H1 (cell line): ENCODE measurements around the gene LPP. TPM values are rescaled to one million over a fixed set of nuclear protein-coding genes. Genes with fewer than 3 reads are reported as not detected.

Experiments
- CTCF ChIA-PET: fragments of 300-600 bp; sonication (Branson Sonifier 250); formaldehyde crosslinking; loops from one replicate; lab custom pipeline; 2021; ENCODE audit not compliant: partially characterized antibody; lab: Charles Lee
- POLR2A ChIA-PET: fragments of 300-600 bp; sonication (Branson Sonifier 250); formaldehyde crosslinking; loops from one replicate; lab custom pipeline; 2021; ENCODE audit warnings: inconsistent platforms; ENCODE audit not compliant: partially characterized antibody; lab: Charles Lee
- DNase-seq, 2 experiments: peaks; one replicate each; pipeline versions ENCODE4 v3.0.0 to v3.0.0-alpha.2; 2010 to 2022; ENCODE audit warnings: low spot score in 2 of 2, low read depth in 1 of 2, mixed read lengths in 1 of 2
- FAIRE-seq: peaks from 2 replicates; lab custom pipeline; 2011; peaks lifted over from hg19 to GRCh38; lab: Jason Lieb, UNC
- H2AFZ ChIP-seq: 2 replicates; pipeline ENCODE4 v1.8.1; 2012; ENCODE audit warnings: low read length, inconsistent platforms
- H2AK5ac ChIP-seq: 2 replicates; pipeline ENCODE4 v1.6.1; 2013; ENCODE audit warnings: low read depth, low read length
- H2BK120ac ChIP-seq: replicated peaks from 2 replicates; pipeline ENCODE3; 2013; ENCODE audit warnings: low read depth, low read length, inconsistent platforms
- H2BK12ac ChIP-seq: 2 replicates; pipeline ENCODE4 v1.6.1; 2013; ENCODE audit warnings: low read depth, low read length
- H2BK15ac ChIP-seq: 2 replicates; pipeline ENCODE4 v1.6.1; 2013; ENCODE audit warnings: low read length
- H2BK20ac ChIP-seq: 2 replicates; pipeline ENCODE4 v1.6.1; 2013; ENCODE audit warnings: low read length
- H2BK5ac ChIP-seq: 2 replicates; pipeline ENCODE4 v1.6.1; 2013; ENCODE audit warnings: low read depth, low read length
- H3K14ac ChIP-seq: 2 replicates; pipeline ENCODE4 v1.6.1; 2013; ENCODE audit warnings: inconsistent platforms; ENCODE audit not compliant: insufficient read length
- H3K18ac ChIP-seq: 2 replicates; pipeline ENCODE4 v1.6.1; 2013; ENCODE audit warnings: low read length; ENCODE audit errors: extremely low read depth
- H3K23ac ChIP-seq: 2 replicates; pipeline ENCODE4 v1.6.1; 2013; ENCODE audit warnings: inconsistent platforms; ENCODE audit not compliant: insufficient read length
- H3K23me2 ChIP-seq: 2 replicates; pipeline ENCODE4 v1.6.1; 2013; ENCODE audit warnings: low read depth, low read length
- H3K27ac ChIP-seq: 2 replicates; pipeline ENCODE4 v1.6.1; 2011; ENCODE audit warnings: low read depth, low read length, inconsistent platforms
- H3K27me3 ChIP-seq, 4 experiments: replicated peaks in 1 of 4; 1 replicate in 1 of 4; 2 replicates in 3 of 4; pipeline versions ENCODE4 v1.6.1 to v1.8.1; 2011 to 2013; ENCODE audit warnings: low read length in 3 of 4, mild to moderate bottlenecking in 3 of 4, inconsistent platforms in 2 of 4, mixed read lengths in 2 of 4, moderate library complexity in 1 of 4; ENCODE audit not compliant: control insufficient read depth in 3 of 4, insufficient read depth in 3 of 4; ENCODE audit errors: extremely low read depth in 1 of 4
- H3K36me3 ChIP-seq, 4 experiments: 2 replicates each; pipeline versions ENCODE4 v1.6.1 to v1.8.1; 2011 to 2013; ENCODE audit warnings: mild to moderate bottlenecking in 4 of 4, low read length in 3 of 4, moderate library complexity in 2 of 4, control low read depth in 1 of 4, inconsistent platforms in 1 of 4; ENCODE audit not compliant: insufficient read depth in 4 of 4, control insufficient read depth in 2 of 4
- H3K4ac ChIP-seq: replicated peaks from 2 replicates; pipeline ENCODE3; 2013; ENCODE audit warnings: low read length, low read depth, mixed read lengths, inconsistent platforms; ENCODE audit not compliant: insufficient read length
- H3K4me1 ChIP-seq, 4 experiments: replicated peaks in 1 of 4; 1 replicate in 1 of 4; 2 replicates in 3 of 4; pipeline versions ENCODE4 v1.6.1 to v1.8.1; 2011 to 2013; ENCODE audit warnings: low read length in 3 of 4, inconsistent platforms in 2 of 4, mixed read lengths in 1 of 4; ENCODE audit not compliant: insufficient read depth in 4 of 4, control insufficient read depth in 3 of 4
- H3K4me2 ChIP-seq, 2 experiments: 2 replicates each; pipeline versions ENCODE4 v1.6.1 to v1.8.1; 2011 to 2013; ENCODE audit warnings: low read depth in 2 of 2, low read length in 2 of 2, control low read depth in 1 of 2, inconsistent platforms in 1 of 2, mild to moderate bottlenecking in 1 of 2; ENCODE audit not compliant: insufficient read depth in 1 of 2
- H3K4me3 ChIP-seq, 4 experiments: fragments of 200-600, 300-600 bp in 1 of 4; sonication (generic), shearing (Covaris generic), sonication (Bioruptor Twin) in 1 of 4; 2 replicates each; pipeline versions ENCODE4 v1.5.1 to v1.8.1; 2011 to 2016; ENCODE audit warnings: low read length in 4 of 4, low read depth in 3 of 4, control low read depth in 2 of 4, inconsistent platforms in 2 of 4, mild to moderate bottlenecking in 2 of 4, mixed read lengths in 1 of 4, moderate library complexity in 1 of 4; ENCODE audit not compliant: insufficient read depth in 2 of 4; ENCODE audit errors: extremely low read depth in 1 of 4
- H3K56ac ChIP-seq: replicated peaks from 2 replicates; pipeline ENCODE3; 2013; ENCODE audit warnings: low read depth, mild to moderate bottlenecking, mixed read lengths, low read length, inconsistent platforms; ENCODE audit not compliant: insufficient read length
- H3K79me1 ChIP-seq: 2 replicates; pipeline ENCODE4 v1.6.1; 2013; ENCODE audit warnings: low read depth, low read length, control low read depth
- H3K79me2 ChIP-seq, 2 experiments: 2 replicates each; pipeline versions ENCODE4 v1.6.1 to v1.8.1; 2012 to 2013; ENCODE audit warnings: low read length in 2 of 2, mild to moderate bottlenecking in 2 of 2, inconsistent platforms in 1 of 2; ENCODE audit not compliant: insufficient read depth in 2 of 2, control insufficient read depth in 1 of 2
- H3K9ac ChIP-seq, 4 experiments: replicated peaks in 1 of 4; 1 replicate in 1 of 4; 2 replicates in 3 of 4; pipeline versions ENCODE4 v1.6.1 to v1.8.1; 2011 to 2013; ENCODE audit warnings: low read depth in 3 of 4, low read length in 3 of 4, control low read depth in 2 of 4, mild to moderate bottlenecking in 2 of 4, moderate library complexity in 2 of 4, inconsistent platforms in 1 of 4; ENCODE audit errors: extremely low read depth in 1 of 4
- H3K9me3 ChIP-seq, 2 experiments: 2 replicates each; pipeline versions ENCODE4 v1.6.1 to v1.8.1; 2012 to 2013; ENCODE audit warnings: mild to moderate bottlenecking in 2 of 2, moderate library complexity in 2 of 2, control low read depth in 1 of 2, inconsistent platforms in 1 of 2, low read depth in 1 of 2, low read length in 1 of 2, mixed read lengths in 1 of 2; ENCODE audit not compliant: insufficient read depth in 2 of 2
- H4K20me1 ChIP-seq, 2 experiments: replicated peaks in 1 of 2; 2 replicates each; pipeline versions ENCODE3 to v1.8.1; 2011 to 2013; ENCODE audit warnings: inconsistent platforms in 2 of 2, low read length in 2 of 2, mild to moderate bottlenecking in 1 of 2; ENCODE audit not compliant: insufficient read depth in 2 of 2, control insufficient read depth in 1 of 2
- H4K5ac ChIP-seq: 2 replicates; pipeline ENCODE4 v1.6.1; 2013; ENCODE audit warnings: low read length, low read depth, mixed read lengths, inconsistent platforms; ENCODE audit not compliant: insufficient read length
- H4K8ac ChIP-seq: 2 replicates; pipeline ENCODE4 v1.8.0; 2013; ENCODE audit warnings: mild to moderate bottlenecking, moderate library complexity, low read length, inconsistent platforms; ENCODE audit not compliant: insufficient read depth; ENCODE audit errors: extremely low read depth
- H4K91ac ChIP-seq: replicated peaks from 2 replicates; pipeline ENCODE3; 2013; ENCODE audit warnings: low read length, mixed read lengths, inconsistent platforms; ENCODE audit not compliant: insufficient read length
- KDM5A ChIP-seq: fragments of 200-600 bp; IDR thresholded peaks from 2 replicates; pipeline ENCODE4 v1.7.1; 2012; ENCODE audit warnings: mild to moderate bottlenecking, low read length, inconsistent platforms, mixed read lengths
- PHF8 ChIP-seq: fragments of 200-600 bp; sonication (generic); conservative IDR thresholded peaks from 2 replicates; pipeline ENCODE4 v1.7.1; 2012; ENCODE audit warnings: low read depth, mild to moderate bottlenecking, inconsistent platforms, low read length, moderate library complexity
- SIN3A ChIP-seq, 2 experiments: IDR thresholded peaks in 1 of 2; conservative IDR thresholded peaks in 1 of 2; 2 replicates each; pipeline ENCODE4 v1.6.1; 2011 to 2012; ENCODE audit warnings: low read length in 2 of 2, improper control_type of control experiment in 1 of 2, low read depth in 1 of 2, mild to moderate bottlenecking in 1 of 2
- SP2 ChIP-seq: IDR thresholded peaks from 2 replicates; pipeline ENCODE4 v1.6.1; 2012; ENCODE audit warnings: mild to moderate bottlenecking, low read length, inconsistent platforms
- YY1 ChIP-seq: IDR thresholded peaks from 2 replicates; pipeline ENCODE4 v1.6.1; 2011; ENCODE audit warnings: low read depth, mild to moderate bottlenecking, low read length
- WGBS, 2 experiments: shearing (Covaris generic) in 1 of 2; methylation state at CpG; one replicate each; pipeline versions ENCODE4 v1.1.6 to v1.1.7; 2013 to 2015; ENCODE audit warnings: low lambda C conversion rate in 2 of 2, mixed read lengths in 2 of 2, inconsistent platforms in 1 of 2, low coverage in 1 of 2, missing lambda C conversion rate in 1 of 2; ENCODE audit not compliant: insufficient replicate concordance in 2 of 2, insufficient coverage in 1 of 2, insufficient read length in 1 of 2; ENCODE audit errors: extremely low coverage in 1 of 2, missing lambda C conversion rate in 1 of 2; 5-methylcytosine and 5-hydroxymethylcytosine counted together
- polyA plus RNA-seq, 7 experiments: library from polyadenylated mRNA; depleted of rRNA in 3 of 7; stranded (reverse) in 5 of 7; unstranded in 2 of 7; fragments of >200 nt in 5 of 7; fragments of 200-250 nt in 2 of 7; gene quantifications; 1 replicate in 5 of 7; 2 replicates in 1 of 7; 4 replicates in 1 of 7; pipeline versions ENCODE4 v1.2.1 to v1.2.3, GENCODE V29; 2011 to 2013; ENCODE audit warnings: missing spikeins in 2 of 7, mixed read lengths in 2 of 7
- total RNA-seq: library from RNA; stranded (reverse); fragmentation: NEBNext Ultra II Directional; extraction: Animal tissue kit (Norgen Biotek cat#: 25700); gene quantifications from 2 replicates; pipeline ENCODE4 v1.2.1, GENCODE V29; 2021

LPP gene
- total and polyA plus RNA-seq, 2 of the 8 experiments (the other 6 are each of a cell fraction or from before 2014, with no cell fraction given) = 10.0 to 53.3 TPM

GRCh38 chr3:188617988-188618701, 464.2 kb downstream of the LPP start:
- no peaks in the 10 kb centered on the region for H3K36me3 ChIP-seq
- H3K9ac ChIP-seq = no peak overlapping the region
- H3K56ac ChIP-seq = no peak overlapping the region
- no peak overlapping the region for H4K5ac ChIP-seq
- no peak for FAIRE-seq
- H3K4me1 ChIP-seq = no peaks in the 10 kb centered on the region
- no peak overlapping the region for H3K4me3 ChIP-seq
- H4K8ac ChIP-seq = no peak overlapping the region
- H3K4ac ChIP-seq = no peak overlapping the region
- H3K23me2 ChIP-seq = no peaks in the 10 kb centered on the region
- no peak for DNase-seq
- H2BK12ac ChIP-seq = no peak overlapping the region
- H3K9me3 ChIP-seq = no peaks in the 10 kb centered on the region
- H2BK15ac ChIP-seq = no peak overlapping the region
- no peak overlapping the region for H3K14ac ChIP-seq
- ChIA-PET POLR2A (no interaction called here), CTCF (interaction anchor here (0.5 to 1.0 kb wide), 3 partner anchors 69 to 909 kb away, joined by 3 to 4 read pairs (median 3); no protein-coding TSS in a partner anchor)
- no peak overlapping the region for H2BK5ac ChIP-seq
- H2BK20ac ChIP-seq = no peak overlapping the region
- no peak overlapping the region for H3K27ac ChIP-seq
- H3K79me2 ChIP-seq = no peaks in the 10 kb centered on the region
- no peak overlapping the region for H2AK5ac ChIP-seq
- H2AFZ ChIP-seq = no peak overlapping the region
- TF ChIP-seq YY1 = no peak
- TF ChIP-seq PHF8 = no peak
- TF ChIP-seq KDM5A = no peak
- TF ChIP-seq SIN3A (conservative IDR thresholded peaks at IDR 0.05 in 1 of 2, IDR thresholded peaks at IDR 0.05 in 1 of 2; ENCODE audit: low read depth in 1 of 2, low read length in 2 of 2) = no peak
- no peak for TF ChIP-seq SP2
- H4K91ac ChIP-seq = no peak overlapping the region
- no peak overlapping the region for H3K4me2 ChIP-seq
- WGBS, 2 experiments = 94% methylated on average over 5 of the region's 5 CpGs; no CpG with 5 or more reads in 1 of the 2 experiments
- H3K23ac ChIP-seq = no peak overlapping the region
- no peak overlapping the region for H3K18ac ChIP-seq
- H3K79me1 ChIP-seq = no peaks in the 10 kb centered on the region
- no peak overlapping the region for H2BK120ac ChIP-seq
- H3K27me3 ChIP-seq = no peaks in the 10 kb centered on the region
- H4K20me1 ChIP-seq = no peaks in the 10 kb centered on the region
